ENCODE results near the gene UGT3A1. TPM values are rescaled to one million over a fixed set of nuclear protein-coding genes. Genes with fewer than 3 reads are reported as not detected.

The UGT3A1 gene, protein sequence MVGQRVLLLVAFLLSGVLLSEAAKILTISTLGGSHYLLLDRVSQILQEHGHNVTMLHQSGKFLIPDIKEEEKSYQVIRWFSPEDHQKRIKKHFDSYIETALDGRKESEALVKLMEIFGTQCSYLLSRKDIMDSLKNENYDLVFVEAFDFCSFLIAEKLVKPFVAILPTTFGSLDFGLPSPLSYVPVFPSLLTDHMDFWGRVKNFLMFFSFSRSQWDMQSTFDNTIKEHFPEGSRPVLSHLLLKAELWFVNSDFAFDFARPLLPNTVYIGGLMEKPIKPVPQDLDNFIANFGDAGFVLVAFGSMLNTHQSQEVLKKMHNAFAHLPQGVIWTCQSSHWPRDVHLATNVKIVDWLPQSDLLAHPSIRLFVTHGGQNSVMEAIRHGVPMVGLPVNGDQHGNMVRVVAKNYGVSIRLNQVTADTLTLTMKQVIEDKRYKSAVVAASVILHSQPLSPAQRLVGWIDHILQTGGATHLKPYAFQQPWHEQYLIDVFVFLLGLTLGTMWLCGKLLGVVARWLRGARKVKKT
- total RNA-seq: not detected in 2 replicates

DNA sequence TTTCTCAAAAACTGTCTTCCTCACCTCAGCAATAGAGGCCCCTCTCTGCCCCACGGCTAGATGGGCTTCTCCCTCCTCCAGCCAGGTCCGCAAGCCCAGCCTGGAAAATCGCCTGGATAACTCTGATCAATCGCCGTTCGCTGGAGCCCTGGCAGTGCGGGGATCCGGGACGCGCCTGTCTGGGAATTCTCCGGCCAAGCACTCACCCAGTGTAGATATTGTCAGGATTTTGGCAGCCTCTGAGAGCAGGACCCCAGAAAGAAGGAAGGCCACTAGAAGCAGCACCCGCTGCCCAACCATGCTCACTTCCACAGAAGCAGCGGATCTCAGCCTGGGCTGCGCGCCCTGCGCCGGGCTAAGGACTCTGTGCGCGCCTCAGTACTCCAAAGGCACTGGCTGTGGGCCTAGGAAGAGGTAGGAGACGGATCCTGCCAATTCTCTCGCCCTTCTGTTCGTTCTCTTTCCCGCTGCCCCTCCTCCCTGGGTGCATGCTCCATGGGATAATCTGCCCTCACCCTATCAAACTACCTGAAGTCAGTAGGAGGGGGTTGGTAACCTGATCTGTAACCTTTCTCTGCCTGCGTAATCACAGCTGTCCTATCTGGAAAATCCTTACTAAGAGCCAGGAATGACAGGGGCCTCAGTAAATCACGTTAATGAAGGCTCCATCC, at the start of gene UGT3A1:
UGT3A1 (minus strand) TSS at position 450 of the 671 bp plus-strand sequence; CDS start at position 300, 150 bp downstream.

DNA sequence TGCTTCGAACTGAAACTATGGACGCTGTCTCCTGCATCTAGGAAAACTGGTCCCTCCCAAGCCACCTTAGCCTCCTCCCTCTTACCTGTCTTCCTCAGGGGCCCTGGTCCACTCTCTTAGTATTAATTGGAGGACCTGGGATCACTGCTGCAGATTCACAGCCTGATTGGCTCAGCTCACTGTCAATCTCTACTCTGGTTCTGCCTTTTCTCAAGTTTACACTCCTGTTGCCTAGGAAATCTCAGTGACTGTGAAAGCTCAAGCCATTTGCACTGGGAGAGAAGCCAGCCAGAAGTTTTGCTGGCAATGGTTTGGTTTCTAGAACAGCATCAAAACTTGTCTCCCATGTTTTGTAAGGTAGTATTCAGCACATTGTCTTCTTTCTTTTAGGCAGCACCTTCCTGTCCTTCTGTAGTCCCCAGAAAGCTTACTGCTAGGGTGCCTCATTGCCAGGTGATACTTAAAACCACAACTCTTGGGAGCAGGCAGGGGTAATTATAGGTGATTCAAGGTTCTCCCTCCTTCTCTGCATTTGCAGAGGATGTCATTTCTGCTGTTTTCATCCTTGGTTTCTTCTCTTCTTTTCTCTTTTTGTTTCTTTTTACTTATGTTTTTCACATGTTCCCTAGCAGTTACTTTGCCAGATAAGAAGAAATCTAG, 52.5 kb downstream of the UGT3A1 start, which contains the start of gene CAPSL:
CAPSL (minus strand) TSS at position 55 of the 660 bp plus-strand sequence. CDS start 17,502 bp downstream, outside the sequence.

Other genes starting within 250 kb of the UGT3A1 start
- 12.9 and 14.0 TPM in 2 replicates for gene IL7R, start 134.5 kb downstream of the UGT3A1 start, total RNA-seq
- 0.30 and 1.3 TPM in 2 replicates for gene CAPSL, start 52.8 kb downstream of the UGT3A1 start, total RNA-seq
- not detected in 2 replicates for gene UGT3A2, start 75.5 kb upstream of the UGT3A1 start, total RNA-seq
- 3.6 and 4.5 TPM in 2 replicates for gene LMBRD2, start 160.5 kb upstream of the UGT3A1 start, total RNA-seq
- gene SKP2, start 160.7 kb upstream of the UGT3A1 start, total RNA-seq: 27.7 and 35.1 TPM in 2 replicates

Measured in bronchus fibroblast of lung (primary cell).